Measurements from ENCODE around the gene FGF7.
"Not testable (repeated sequence)": the region's sequence is repeated elsewhere in the genome, so short reads cannot be mapped to it uniquely, and the experiment has no call there.

DNA sequence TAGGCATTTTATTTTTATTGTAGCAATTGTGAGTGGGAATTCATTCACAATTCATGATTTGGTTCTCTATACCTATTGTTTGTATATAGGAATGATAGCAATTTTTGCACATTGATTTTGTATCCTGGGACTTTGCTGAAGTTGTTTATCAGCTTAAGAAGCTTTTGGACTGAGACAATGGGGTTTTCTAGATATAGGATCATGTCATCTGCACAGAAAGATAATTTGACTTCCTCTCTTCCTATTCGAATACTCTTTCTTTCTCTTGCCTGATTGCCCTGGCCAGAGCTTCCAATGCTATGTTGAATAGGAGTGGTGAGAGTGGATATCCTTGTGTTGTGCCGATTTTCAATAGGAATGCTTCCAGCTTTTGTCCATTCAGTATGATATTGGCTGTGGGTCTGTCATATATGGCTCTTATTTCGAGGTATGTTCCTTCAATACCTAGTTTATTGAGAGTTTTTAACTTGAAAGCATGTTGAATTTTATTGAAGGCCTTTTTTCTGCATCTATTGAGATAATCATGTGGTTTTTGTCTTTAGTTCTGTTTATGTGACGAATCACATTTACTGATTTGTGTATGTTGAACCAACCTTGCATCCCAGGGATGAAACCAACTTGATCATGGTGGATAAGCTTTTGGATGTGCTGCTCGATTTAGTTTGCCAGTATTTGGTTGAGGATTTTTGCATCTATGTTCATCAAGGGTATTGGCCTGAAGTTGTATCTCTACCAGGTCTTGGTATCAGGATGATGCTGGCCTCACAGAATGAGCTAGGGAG, 20.3 kb upstream of the FGF7 start:
- TF ChIP-seq, protein P1, sequence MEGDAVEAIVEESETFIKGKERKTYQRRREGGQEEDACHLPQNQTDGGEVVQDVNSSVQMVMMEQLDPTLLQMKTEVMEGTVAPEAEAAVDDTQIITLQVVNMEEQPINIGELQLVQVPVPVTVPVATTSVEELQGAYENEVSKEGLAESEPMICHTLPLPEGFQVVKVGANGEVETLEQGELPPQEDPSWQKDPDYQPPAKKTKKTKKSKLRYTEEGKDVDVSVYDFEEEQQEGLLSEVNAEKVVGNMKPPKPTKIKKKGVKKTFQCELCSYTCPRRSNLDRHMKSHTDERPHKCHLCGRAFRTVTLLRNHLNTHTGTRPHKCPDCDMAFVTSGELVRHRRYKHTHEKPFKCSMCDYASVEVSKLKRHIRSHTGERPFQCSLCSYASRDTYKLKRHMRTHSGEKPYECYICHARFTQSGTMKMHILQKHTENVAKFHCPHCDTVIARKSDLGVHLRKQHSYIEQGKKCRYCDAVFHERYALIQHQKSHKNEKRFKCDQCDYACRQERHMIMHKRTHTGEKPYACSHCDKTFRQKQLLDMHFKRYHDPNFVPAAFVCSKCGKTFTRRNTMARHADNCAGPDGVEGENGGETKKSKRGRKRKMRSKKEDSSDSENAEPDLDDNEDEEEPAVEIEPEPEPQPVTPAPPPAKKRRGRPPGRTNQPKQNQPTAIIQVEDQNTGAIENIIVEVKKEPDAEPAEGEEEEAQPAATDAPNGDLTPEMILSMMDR (IDR thresholded peaks at IDR 0.05) = not testable (repeated sequence)
- not testable (repeated sequence) for TF ChIP-seq EP300 (IDR thresholded peaks at IDR 0.05)
